WTC11 (cell line): ENCODE measurements around the gene ADIPOR1. TPM values are rescaled to one million over a fixed set of nuclear protein-coding genes. Genes with fewer than 3 reads are reported as not detected.

Experiments used
- ATAC-seq: fragments of 200-7000 bp; cut with Tn5 transposase; 2 replicates; pipeline ENCODE4 v1.10.0; 2021; ENCODE audit warnings: mild to moderate bottlenecking, moderate library complexity
- CTCF ChIA-PET: fragments of 300-600 bp; sonication (Branson Sonifier 250); formaldehyde crosslinking; loops from one replicate; lab custom pipeline; 2021; ENCODE audit warnings: antibody characterized with exemption; lab: Charles Lee
- POLR2A ChIA-PET: fragments of 350-600 bp; sonication (Branson Sonifier 250); formaldehyde crosslinking; loops from one replicate; lab custom pipeline; 2021; ENCODE audit warnings: antibody characterized with exemption; lab: Charles Lee
- DNase-seq: peaks from one replicate; pipeline ENCODE4 v3.0.0; 2021; ENCODE audit warnings: low spot score
- H3K27ac Mint-ChIP-seq: 2 replicates; pipeline ENCODE4 v1.8.0; 2021; ENCODE audit warnings: mixed read lengths
- H3K27me3 Mint-ChIP-seq: 2 replicates; pipeline ENCODE4 v1.8.0; 2021; ENCODE audit warnings: low read depth, mild to moderate bottlenecking, moderate library complexity, mixed read lengths
- H3K36me3 Mint-ChIP-seq: 2 replicates; pipeline ENCODE4 v1.8.0; 2021; ENCODE audit warnings: mixed read lengths
- H3K4me1 Mint-ChIP-seq: 2 replicates; pipeline ENCODE4 v1.8.0; 2022; ENCODE audit warnings: mixed read lengths
- H3K4me3 Mint-ChIP-seq: 2 replicates; pipeline ENCODE4 v1.8.0; 2021; ENCODE audit warnings: mild to moderate bottlenecking, moderate library complexity, mixed read lengths
- H3K9me3 Mint-ChIP-seq: 2 replicates; pipeline ENCODE4 v1.8.0; 2021; ENCODE audit warnings: mixed read lengths
- ATF2 ChIP-seq: sonication (generic); formaldehyde crosslinking; IDR thresholded peaks from 2 replicates; pipeline ENCODE4 v1.8.1; 2022; ENCODE audit warnings: low read depth, missing genetic modification reagents, borderline replicate concordance
- CREM ChIP-seq: sonication (generic); formaldehyde crosslinking; IDR thresholded peaks from 2 replicates; pipeline ENCODE4 v1.8.1; 2022; ENCODE audit warnings: mild to moderate bottlenecking, missing genetic modification reagents, moderate library complexity
- ELF4 ChIP-seq: sonication (generic); formaldehyde crosslinking; IDR thresholded peaks from 2 replicates; pipeline ENCODE4 v1.8.1; 2022; ENCODE audit warnings: low read depth, mild to moderate bottlenecking, moderate library complexity, missing genetic modification reagents
- EMX1 ChIP-seq: fragments of 250-450 bp; sonication (Bioruptor Pico); IDR thresholded peaks from 2 replicates; pipeline ENCODE4 v1.8.0; 2021; ENCODE audit warnings: mild to moderate bottlenecking
- HMGXB4 ChIP-seq: sonication (generic); formaldehyde crosslinking; IDR thresholded peaks from 2 replicates; pipeline ENCODE4 v1.8.1; 2023; ENCODE audit warnings: mild to moderate bottlenecking, moderate library complexity, missing genetic modification reagents
- JUN ChIP-seq: sonication (generic); formaldehyde crosslinking; IDR thresholded peaks from 2 replicates; pipeline ENCODE4 v1.8.0; 2023; ENCODE audit warnings: mild to moderate bottlenecking, missing genetic modification reagents
- KAT7 ChIP-seq: sonication (generic); formaldehyde crosslinking; IDR thresholded peaks from 2 replicates; pipeline ENCODE4 v1.8.1; 2023; ENCODE audit warnings: missing genetic modification reagents, mild to moderate bottlenecking, borderline replicate concordance
- NFATC4 ChIP-seq: fragments of 250-450 bp; sonication (Bioruptor Pico); IDR thresholded peaks from 2 replicates; pipeline ENCODE4 v1.9.0; 2021; ENCODE audit warnings: mild to moderate bottlenecking
- NFE2L1 ChIP-seq: sonication (generic); formaldehyde crosslinking; IDR thresholded peaks from 2 replicates; pipeline ENCODE4 v1.8.1; 2023; ENCODE audit warnings: missing genetic modification reagents
- NFYB ChIP-seq: sonication (generic); formaldehyde crosslinking; conservative IDR thresholded peaks from 2 replicates; pipeline ENCODE4 v1.8.0; 2022; ENCODE audit warnings: low read depth, missing genetic modification reagents
- PRDM15 ChIP-seq: sonication (generic); formaldehyde crosslinking; IDR thresholded peaks from 2 replicates; pipeline ENCODE4 v1.8.0; 2022; ENCODE audit warnings: missing genetic modification reagents
- RELA ChIP-seq: sonication (generic); formaldehyde crosslinking; IDR thresholded peaks from 2 replicates; pipeline ENCODE4 v1.8.1; 2022; ENCODE audit warnings: missing genetic modification reagents, mild to moderate bottlenecking, borderline replicate concordance
- SOX15 ChIP-seq: fragments of 250-450 bp; sonication (Bioruptor Pico); IDR thresholded peaks from 2 replicates; pipeline ENCODE4 v1.9.0; 2021; ENCODE audit warnings: mild to moderate bottlenecking
- USF2 ChIP-seq: sonication (generic); formaldehyde crosslinking; IDR thresholded peaks from 2 replicates; pipeline ENCODE4 v1.8.1; 2023; ENCODE audit warnings: mild to moderate bottlenecking, missing genetic modification reagents, moderate library complexity
- ZNF219 ChIP-seq: sonication (generic); formaldehyde crosslinking; IDR thresholded peaks from 2 replicates; pipeline ENCODE4 v1.8.0; 2023; ENCODE audit warnings: missing genetic modification reagents, mild to moderate bottlenecking, borderline replicate concordance
- ZNF232 ChIP-seq: sonication (generic); formaldehyde crosslinking; IDR thresholded peaks from 2 replicates; pipeline ENCODE4 v1.8.0; 2022; ENCODE audit warnings: mild to moderate bottlenecking, missing genetic modification reagents
- ZNF671 ChIP-seq: fragments of 250-450 bp; sonication (Bioruptor Pico); IDR thresholded peaks from 2 replicates; pipeline ENCODE4 v1.8.0; 2021; ENCODE audit warnings: mild to moderate bottlenecking
- total RNA-seq: library from RNA; stranded (reverse); gene quantifications from 3 replicates; pipeline ENCODE4 v1.2.3, GENCODE V29; 2021
- TF ChIP-seq, protein P1 (sequence below): sonication (generic); formaldehyde crosslinking; IDR thresholded peaks from 2 replicates; pipeline ENCODE4 v1.8.1; 2022; ENCODE audit warnings: missing genetic modification reagents, borderline replicate concordance
- TF ChIP-seq, protein P2 (sequence below): fragments of 250-450 bp; sonication (Bioruptor Pico); conservative IDR thresholded peaks from 2 replicates; pipeline ENCODE4 v1.9.0; 2021; ENCODE audit warnings: mild to moderate bottlenecking
- TF ChIP-seq, protein P3 (sequence below): fragments of 250-450 bp; sonication (Bioruptor Pico); IDR thresholded peaks from 2 replicates; pipeline ENCODE4 v1.9.0; 2021; ENCODE audit warnings: mild to moderate bottlenecking

The ADIPOR1 gene
- total RNA-seq, 1 experiment from 2014 or later: 72.6 TPM

DNA sequence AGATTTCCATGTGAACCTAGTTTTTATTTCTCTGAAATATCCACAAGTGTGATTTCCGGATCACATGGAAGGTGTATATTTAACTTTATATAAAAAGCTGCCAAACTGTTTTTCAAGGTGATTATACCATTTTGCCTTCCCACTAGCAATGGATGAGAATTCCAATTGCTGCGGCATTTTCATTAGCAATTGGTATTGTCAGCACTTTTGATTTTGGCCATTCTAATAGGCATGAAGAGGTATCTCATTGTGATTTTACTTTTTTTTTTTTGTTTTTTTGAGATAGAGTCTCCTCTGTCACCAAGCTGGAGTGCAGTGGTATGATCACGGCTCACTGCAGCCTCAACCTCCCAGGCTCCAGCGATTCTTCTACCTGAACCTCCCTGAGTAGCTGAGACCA is 13.9 kb upstream of the ADIPOR1 start:
- H3K4me1 Mint-ChIP-seq: peaks cover 21% of the 10 kb centered on the region
- no peak overlapping the region for H3K27ac Mint-ChIP-seq
- H3K4me3 Mint-ChIP-seq: no peak overlapping the region
- ATAC-seq (no peak), DNase-seq (no peak)
- H3K27me3 Mint-ChIP-seq: peaks cover 26% of the 10 kb centered on the region
- H3K36me3 Mint-ChIP-seq: no peaks in the 10 kb centered on the region
- no peaks in the 10 kb centered on the region for H3K9me3 Mint-ChIP-seq
- POLR2A ChIA-PET: no interaction called here
- TF ChIP-seq, protein P1, sequence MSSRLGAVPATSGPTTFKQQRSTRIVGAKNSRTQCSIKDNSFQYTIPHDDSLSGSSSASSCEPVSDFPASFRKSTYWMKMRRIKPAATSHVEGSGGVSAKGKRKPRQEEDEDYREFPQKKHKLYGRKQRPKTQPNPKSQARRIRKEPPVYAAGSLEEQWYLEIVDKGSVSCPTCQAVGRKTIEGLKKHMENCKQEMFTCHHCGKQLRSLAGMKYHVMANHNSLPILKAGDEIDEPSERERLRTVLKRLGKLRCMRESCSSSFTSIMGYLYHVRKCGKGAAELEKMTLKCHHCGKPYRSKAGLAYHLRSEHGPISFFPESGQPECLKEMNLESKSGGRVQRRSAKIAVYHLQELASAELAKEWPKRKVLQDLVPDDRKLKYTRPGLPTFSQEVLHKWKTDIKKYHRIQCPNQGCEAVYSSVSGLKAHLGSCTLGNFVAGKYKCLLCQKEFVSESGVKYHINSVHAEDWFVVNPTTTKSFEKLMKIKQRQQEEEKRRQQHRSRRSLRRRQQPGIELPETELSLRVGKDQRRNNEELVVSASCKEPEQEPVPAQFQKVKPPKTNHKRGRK (CRISPR knock-in tag): no peak
- TF ChIP-seq JUN (CRISPR knock-in tag): no peak
- TF ChIP-seq NFATC4 (CRISPR knock-in tag): no peak
- TF ChIP-seq ZNF232: no peak
- TF ChIP-seq EMX1 (CRISPR knock-in tag): no peak
- TF ChIP-seq USF2: no peak
- no peak for TF ChIP-seq ATF2 (CRISPR knock-in tag)
- TF ChIP-seq ELF4 (CRISPR knock-in tag): no peak
- TF ChIP-seq, protein P2, sequence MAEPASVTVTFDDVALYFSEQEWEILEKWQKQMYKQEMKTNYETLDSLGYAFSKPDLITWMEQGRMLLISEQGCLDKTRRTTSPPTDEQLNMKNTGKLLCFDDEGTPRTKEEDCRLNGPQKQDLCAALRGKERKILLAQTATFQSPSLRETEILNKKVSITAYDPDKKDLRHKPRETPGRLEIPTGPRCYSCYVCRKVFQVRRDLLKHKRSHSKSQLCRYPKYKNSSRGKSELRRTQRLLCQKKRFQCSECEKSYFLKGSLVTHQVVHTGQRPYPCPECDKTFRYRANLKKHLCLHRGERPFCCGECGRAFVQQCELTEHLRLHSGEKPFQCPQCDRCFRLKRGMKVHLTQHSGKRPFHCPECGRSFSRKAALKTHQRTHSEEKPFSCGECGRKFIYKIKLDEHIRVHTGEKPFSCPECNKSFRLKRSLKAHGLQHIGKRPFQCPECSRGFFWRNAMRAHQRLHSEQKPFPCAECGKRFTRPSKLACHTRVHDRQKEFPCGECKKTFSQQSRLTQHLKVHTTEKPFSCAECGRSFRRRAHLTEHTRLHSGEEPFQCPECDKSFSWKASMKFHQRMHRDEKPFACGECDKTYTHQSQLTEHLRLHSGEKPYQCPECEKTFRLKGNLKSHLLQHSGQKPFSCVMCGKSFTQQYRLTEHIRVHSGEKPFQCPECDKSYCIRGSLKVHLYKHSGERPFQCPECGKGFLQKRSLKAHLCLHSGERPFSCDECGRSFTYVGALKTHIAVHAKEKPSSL: no peak
- no peak for TF ChIP-seq SOX15
- TF ChIP-seq, protein P3, sequence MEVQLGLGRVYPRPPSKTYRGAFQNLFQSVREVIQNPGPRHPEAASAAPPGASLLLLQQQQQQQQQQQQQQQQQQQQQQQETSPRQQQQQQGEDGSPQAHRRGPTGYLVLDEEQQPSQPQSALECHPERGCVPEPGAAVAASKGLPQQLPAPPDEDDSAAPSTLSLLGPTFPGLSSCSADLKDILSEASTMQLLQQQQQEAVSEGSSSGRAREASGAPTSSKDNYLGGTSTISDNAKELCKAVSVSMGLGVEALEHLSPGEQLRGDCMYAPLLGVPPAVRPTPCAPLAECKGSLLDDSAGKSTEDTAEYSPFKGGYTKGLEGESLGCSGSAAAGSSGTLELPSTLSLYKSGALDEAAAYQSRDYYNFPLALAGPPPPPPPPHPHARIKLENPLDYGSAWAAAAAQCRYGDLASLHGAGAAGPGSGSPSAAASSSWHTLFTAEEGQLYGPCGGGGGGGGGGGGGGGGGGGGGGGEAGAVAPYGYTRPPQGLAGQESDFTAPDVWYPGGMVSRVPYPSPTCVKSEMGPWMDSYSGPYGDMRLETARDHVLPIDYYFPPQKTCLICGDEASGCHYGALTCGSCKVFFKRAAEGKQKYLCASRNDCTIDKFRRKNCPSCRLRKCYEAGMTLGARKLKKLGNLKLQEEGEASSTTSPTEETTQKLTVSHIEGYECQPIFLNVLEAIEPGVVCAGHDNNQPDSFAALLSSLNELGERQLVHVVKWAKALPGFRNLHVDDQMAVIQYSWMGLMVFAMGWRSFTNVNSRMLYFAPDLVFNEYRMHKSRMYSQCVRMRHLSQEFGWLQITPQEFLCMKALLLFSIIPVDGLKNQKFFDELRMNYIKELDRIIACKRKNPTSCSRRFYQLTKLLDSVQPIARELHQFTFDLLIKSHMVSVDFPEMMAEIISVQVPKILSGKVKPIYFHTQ (CRISPR knock-in tag): no peak
- no peak for TF ChIP-seq PRDM15 (CRISPR knock-in tag)
- no peak for TF ChIP-seq NFE2L1
- TF ChIP-seq ZNF219 (CRISPR knock-in tag): no peak
- TF ChIP-seq RELA (CRISPR knock-in tag): no peak
- no peak for TF ChIP-seq NFYB (CRISPR knock-in tag)
- TF ChIP-seq ZNF671 (CRISPR knock-in tag): no peak
- no peak for TF ChIP-seq KAT7 (CRISPR knock-in tag)
- no peak for TF ChIP-seq HMGXB4
- no peak for TF ChIP-seq CREM (CRISPR knock-in tag)
- CTCF ChIA-PET: no interaction called here
